ENCODE data around the gene NUAK1. TPM values are rescaled to one million over a fixed set of nuclear protein-coding genes. Genes with fewer than 3 reads are reported as not detected.

Gene NUAK1
- total and polyA plus RNA-seq, 2 experiments from 2014 or later: 5.4 to 16.9 TPM

DNA sequence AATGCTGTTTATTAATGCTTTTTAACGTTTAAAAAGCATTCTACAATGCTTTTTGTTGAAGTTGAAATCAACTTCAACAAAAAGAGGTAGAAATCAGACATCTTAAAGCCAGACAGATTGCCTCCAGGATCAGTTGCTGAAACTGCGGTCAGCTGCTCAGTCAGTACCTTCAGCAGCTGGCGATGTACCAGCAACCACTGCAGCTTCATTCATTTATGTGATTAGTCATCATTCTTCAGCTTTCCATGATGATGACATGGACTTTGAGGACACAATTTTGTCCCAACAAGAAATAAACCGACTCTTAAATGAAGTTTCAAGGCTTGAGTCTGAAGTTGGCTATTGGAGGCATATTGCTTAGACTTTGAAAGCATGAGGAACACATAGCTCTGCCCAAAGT lies 31.5 kb upstream of the NUAK1 start:
- Mint-ChIP-seq H3K27ac (no peak overlapping the region), H3K36me3 (ENCODE audit: low read depth) (no peaks in the 10 kb centered on the region), H3K4me1 (peaks cover 7% of the 10 kb centered on the region), H3K27me3 (ENCODE audit: insufficient read depth, low read depth, poor library complexity) (peaks cover 2% of the 10 kb centered on the region), H3K4me3 (no peak overlapping the region), H3K9me3 (peaks cover 11% of the 10 kb centered on the region; the same call in 2 of the 3 replicates)
- H3K4me2 ChIP-seq: no peak overlapping the region
- no peaks in the 10 kb centered on the region for H4K20me1 ChIP-seq (replicated peaks; ENCODE audit: insufficient read depth)
- no peaks in the 10 kb centered on the region for H3K9me2 ChIP-seq (ENCODE audit: insufficient read depth)
- H3K27ac ChIP-seq (ENCODE audit: low read depth): no peak overlapping the region
- H3K4me3 ChIP-seq: no peak overlapping the region
- 0 out of 2 replicates have a peak, but pooled peaks cover 4% of the 10 kb centered on the region for H3K4me1 ChIP-seq (ENCODE audit: insufficient read depth)
- peak overlapping the region; percentile 24; the same call in 1 of the 2 replicates for H2AFZ ChIP-seq
- ATAC-seq (no peak), DNase-seq (ENCODE audit: low spot score) (no peak)
- H3K36me3 ChIP-seq (ENCODE audit: insufficient read depth): no peaks in the 10 kb centered on the region
- H3F3A ChIP-seq (replicated peaks; ENCODE audit: low read depth): no peaks in the 10 kb centered on the region
- TF ChIP-seq CREB1 (CRISPR knock-in tag; IDR thresholded peaks at IDR 0.05; ENCODE audit: low read depth) (no peak), STAT1 (IDR thresholded peaks at IDR 0.05; ENCODE audit: unreplicated experiment) (no peak), NANOG (IDR thresholded peaks at IDR 0.05; ENCODE audit: borderline replicate concordance) (no peak), POLR2AphosphoS5 (IDR thresholded peaks at IDR 0.05; ENCODE audit: low read depth) (no peak), EZH2 (IDR thresholded peaks at IDR 0.05; ENCODE audit: low read depth, unreplicated experiment) (no peak), ZNF114 (CRISPR knock-in tag; IDR thresholded peaks at IDR 0.05) (no peak), ZNF331 (CRISPR knock-in tag; IDR thresholded peaks at IDR 0.05; ENCODE audit: low read depth) (no peak), JUNB (IDR thresholded peaks at IDR 0.05; ENCODE audit: unreplicated experiment) (no peak), EZH2phosphoT487 (IDR thresholded peaks at IDR 0.05; ENCODE audit: unreplicated experiment) (no peak)
- TF ChIP-seq, protein P1, sequence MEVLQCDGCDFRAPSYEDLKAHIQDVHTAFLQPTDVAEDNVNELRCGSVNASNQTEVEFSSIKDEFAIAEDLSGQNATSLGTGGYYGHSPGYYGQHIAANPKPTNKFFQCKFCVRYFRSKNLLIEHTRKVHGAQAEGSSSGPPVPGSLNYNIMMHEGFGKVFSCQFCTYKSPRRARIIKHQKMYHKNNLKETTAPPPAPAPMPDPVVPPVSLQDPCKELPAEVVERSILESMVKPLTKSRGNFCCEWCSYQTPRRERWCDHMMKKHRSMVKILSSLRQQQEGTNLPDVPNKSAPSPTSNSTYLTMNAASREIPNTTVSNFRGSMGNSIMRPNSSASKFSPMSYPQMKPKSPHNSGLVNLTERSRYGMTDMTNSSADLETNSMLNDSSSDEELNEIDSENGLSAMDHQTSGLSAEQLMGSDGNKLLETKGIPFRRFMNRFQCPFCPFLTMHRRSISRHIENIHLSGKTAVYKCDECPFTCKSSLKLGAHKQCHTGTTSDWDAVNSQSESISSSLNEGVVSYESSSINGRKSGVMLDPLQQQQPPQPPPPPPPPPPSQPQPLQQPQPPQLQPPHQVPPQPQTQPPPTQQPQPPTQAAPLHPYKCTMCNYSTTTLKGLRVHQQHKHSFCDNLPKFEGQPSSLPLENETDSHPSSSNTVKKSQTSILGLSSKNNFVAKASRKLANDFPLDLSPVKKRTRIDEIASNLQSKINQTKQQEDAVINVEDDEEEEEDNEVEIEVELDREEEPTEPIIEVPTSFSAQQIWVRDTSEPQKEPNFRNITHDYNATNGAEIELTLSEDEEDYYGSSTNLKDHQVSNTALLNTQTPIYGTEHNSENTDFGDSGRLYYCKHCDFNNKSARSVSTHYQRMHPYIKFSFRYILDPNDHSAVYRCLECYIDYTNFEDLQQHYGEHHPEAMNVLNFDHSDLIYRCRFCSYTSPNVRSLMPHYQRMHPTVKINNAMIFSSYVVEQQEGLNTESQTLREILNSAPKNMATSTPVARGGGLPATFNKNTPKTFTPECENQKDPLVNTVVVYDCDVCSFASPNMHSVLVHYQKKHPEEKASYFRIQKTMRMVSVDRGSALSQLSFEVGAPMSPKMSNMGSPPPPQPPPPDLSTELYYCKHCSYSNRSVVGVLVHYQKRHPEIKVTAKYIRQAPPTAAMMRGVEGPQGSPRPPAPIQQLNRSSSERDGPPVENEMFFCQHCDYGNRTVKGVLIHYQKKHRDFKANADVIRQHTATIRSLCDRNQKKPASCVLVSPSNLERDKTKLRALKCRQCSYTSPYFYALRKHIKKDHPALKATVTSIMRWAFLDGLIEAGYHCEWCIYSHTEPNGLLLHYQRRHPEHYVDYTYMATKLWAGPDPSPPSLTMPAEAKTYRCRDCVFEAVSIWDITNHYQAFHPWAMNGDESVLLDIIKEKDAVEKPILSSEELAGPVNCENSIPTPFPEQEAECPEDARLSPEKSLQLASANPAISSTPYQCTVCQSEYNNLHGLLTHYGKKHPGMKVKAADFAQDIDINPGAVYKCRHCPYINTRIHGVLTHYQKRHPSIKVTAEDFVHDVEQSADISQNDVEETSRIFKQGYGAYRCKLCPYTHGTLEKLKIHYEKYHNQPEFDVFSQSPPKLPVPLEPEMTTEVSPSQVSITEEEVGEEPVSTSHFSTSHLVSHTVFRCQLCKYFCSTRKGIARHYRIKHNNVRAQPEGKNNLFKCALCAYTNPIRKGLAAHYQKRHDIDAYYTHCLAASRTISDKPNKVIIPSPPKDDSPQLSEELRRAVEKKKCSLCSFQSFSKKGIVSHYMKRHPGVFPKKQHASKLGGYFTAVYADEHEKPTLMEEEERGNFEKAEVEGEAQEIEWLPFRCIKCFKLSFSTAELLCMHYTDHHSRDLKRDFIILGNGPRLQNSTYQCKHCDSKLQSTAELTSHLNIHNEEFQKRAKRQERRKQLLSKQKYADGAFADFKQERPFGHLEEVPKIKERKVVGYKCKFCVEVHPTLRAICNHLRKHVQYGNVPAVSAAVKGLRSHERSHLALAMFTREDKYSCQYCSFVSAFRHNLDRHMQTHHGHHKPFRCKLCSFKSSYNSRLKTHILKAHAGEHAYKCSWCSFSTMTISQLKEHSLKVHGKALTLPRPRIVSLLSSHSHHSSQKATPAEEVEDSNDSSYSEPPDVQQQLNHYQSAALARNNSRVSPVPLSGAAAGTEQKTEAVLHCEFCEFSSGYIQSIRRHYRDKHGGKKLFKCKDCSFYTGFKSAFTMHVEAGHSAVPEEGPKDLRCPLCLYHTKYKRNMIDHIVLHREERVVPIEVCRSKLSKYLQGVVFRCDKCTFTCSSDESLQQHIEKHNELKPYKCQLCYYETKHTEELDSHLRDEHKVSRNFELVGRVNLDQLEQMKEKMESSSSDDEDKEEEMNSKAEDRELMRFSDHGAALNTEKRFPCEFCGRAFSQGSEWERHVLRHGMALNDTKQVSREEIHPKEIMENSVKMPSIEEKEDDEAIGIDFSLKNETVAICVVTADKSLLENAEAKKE (CRISPR knock-in tag; IDR thresholded peaks at IDR 0.05): no peak
- TF ChIP-seq, protein P2, sequence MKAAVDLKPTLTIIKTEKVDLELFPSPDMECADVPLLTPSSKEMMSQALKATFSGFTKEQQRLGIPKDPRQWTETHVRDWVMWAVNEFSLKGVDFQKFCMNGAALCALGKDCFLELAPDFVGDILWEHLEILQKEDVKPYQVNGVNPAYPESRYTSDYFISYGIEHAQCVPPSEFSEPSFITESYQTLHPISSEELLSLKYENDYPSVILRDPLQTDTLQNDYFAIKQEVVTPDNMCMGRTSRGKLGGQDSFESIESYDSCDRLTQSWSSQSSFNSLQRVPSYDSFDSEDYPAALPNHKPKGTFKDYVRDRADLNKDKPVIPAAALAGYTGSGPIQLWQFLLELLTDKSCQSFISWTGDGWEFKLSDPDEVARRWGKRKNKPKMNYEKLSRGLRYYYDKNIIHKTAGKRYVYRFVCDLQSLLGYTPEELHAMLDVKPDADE (IDR thresholded peaks at IDR 0.05): no peak
- TF ChIP-seq, protein P3, sequence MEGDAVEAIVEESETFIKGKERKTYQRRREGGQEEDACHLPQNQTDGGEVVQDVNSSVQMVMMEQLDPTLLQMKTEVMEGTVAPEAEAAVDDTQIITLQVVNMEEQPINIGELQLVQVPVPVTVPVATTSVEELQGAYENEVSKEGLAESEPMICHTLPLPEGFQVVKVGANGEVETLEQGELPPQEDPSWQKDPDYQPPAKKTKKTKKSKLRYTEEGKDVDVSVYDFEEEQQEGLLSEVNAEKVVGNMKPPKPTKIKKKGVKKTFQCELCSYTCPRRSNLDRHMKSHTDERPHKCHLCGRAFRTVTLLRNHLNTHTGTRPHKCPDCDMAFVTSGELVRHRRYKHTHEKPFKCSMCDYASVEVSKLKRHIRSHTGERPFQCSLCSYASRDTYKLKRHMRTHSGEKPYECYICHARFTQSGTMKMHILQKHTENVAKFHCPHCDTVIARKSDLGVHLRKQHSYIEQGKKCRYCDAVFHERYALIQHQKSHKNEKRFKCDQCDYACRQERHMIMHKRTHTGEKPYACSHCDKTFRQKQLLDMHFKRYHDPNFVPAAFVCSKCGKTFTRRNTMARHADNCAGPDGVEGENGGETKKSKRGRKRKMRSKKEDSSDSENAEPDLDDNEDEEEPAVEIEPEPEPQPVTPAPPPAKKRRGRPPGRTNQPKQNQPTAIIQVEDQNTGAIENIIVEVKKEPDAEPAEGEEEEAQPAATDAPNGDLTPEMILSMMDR (conservative IDR thresholded peaks at IDR 0.05; ENCODE audit: low read depth in 2 of 2): no peak
- TF ChIP-seq, protein P4, sequence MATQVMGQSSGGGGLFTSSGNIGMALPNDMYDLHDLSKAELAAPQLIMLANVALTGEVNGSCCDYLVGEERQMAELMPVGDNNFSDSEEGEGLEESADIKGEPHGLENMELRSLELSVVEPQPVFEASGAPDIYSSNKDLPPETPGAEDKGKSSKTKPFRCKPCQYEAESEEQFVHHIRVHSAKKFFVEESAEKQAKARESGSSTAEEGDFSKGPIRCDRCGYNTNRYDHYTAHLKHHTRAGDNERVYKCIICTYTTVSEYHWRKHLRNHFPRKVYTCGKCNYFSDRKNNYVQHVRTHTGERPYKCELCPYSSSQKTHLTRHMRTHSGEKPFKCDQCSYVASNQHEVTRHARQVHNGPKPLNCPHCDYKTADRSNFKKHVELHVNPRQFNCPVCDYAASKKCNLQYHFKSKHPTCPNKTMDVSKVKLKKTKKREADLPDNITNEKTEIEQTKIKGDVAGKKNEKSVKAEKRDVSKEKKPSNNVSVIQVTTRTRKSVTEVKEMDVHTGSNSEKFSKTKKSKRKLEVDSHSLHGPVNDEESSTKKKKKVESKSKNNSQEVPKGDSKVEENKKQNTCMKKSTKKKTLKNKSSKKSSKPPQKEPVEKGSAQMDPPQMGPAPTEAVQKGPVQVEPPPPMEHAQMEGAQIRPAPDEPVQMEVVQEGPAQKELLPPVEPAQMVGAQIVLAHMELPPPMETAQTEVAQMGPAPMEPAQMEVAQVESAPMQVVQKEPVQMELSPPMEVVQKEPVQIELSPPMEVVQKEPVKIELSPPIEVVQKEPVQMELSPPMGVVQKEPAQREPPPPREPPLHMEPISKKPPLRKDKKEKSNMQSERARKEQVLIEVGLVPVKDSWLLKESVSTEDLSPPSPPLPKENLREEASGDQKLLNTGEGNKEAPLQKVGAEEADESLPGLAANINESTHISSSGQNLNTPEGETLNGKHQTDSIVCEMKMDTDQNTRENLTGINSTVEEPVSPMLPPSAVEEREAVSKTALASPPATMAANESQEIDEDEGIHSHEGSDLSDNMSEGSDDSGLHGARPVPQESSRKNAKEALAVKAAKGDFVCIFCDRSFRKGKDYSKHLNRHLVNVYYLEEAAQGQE (IDR thresholded peaks at IDR 0.05; ENCODE audit: unreplicated experiment): no peak
- no peaks in the 10 kb centered on the region for H3K79me2 ChIP-seq (replicated peaks; ENCODE audit: insufficient read depth)
- no peaks in the 10 kb centered on the region for H3K27me3 ChIP-seq (ENCODE audit: insufficient read depth)

Data from GM23338 (cell line).